PFSK-1 (cell line): ENCODE results near the gene KLF7.

ENCODE experiments used
- FOXP2 ChIP-seq: optimal IDR thresholded peaks from 2 replicates; pipeline ENCODE3; 2011; ENCODE audit warnings: borderline replicate concordance, control low read depth, inconsistent platforms; ENCODE audit not compliant: insufficient read depth; ENCODE audit errors: extremely low read length, extremely low read depth
- POLR2AphosphoS5 ChIP-seq: IDR thresholded peaks from 2 replicates; pipeline ENCODE4 v1.6.1; 2012; ENCODE audit warnings: low read depth, mild to moderate bottlenecking, control low read depth, low read length, moderate library complexity
- SIN3A ChIP-seq: IDR thresholded peaks from 2 replicates; pipeline ENCODE4 v1.6.1; 2012; ENCODE audit warnings: mild to moderate bottlenecking, low read length, moderate library complexity, borderline replicate concordance; ENCODE audit not compliant: insufficient read depth
- TAF1 ChIP-seq: IDR thresholded peaks from 2 replicates; pipeline ENCODE4 v1.6.1; 2012; ENCODE audit warnings: low read length, control low read depth, borderline replicate concordance; ENCODE audit not compliant: insufficient read depth
- TF ChIP-seq, protein P1 (sequence below), 2 experiments: IDR thresholded peaks; 2 replicates each; pipeline versions ENCODE4 v1.6.1 to v1.8.0; 2011 to 2012; ENCODE audit warnings: low read depth in 2 of 2, low read length in 2 of 2, control low read depth in 1 of 2, inconsistent platforms in 1 of 2, mild to moderate bottlenecking in 1 of 2, moderate library complexity in 1 of 2; ENCODE audit not compliant: insufficient read depth in 1 of 2

DNA sequence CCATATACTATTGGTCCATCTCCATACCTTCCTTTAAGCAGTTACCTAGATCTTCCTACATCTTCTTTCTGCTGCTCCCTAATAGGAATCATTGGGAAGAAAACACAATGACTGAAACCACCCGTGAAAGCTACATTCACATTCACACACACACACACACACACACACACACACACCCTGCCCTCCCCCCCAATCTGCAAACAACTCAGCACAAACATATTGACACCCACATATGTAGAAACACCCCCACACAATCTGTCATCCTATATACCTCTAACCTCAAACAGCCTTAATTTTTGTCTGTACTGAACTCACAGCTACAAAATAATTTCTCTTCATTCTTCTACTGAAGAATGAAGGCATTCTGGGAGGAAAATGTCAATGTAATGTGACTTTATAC, 63.8 kb downstream of the KLF7 start:
- TF ChIP-seq, protein P1, sequence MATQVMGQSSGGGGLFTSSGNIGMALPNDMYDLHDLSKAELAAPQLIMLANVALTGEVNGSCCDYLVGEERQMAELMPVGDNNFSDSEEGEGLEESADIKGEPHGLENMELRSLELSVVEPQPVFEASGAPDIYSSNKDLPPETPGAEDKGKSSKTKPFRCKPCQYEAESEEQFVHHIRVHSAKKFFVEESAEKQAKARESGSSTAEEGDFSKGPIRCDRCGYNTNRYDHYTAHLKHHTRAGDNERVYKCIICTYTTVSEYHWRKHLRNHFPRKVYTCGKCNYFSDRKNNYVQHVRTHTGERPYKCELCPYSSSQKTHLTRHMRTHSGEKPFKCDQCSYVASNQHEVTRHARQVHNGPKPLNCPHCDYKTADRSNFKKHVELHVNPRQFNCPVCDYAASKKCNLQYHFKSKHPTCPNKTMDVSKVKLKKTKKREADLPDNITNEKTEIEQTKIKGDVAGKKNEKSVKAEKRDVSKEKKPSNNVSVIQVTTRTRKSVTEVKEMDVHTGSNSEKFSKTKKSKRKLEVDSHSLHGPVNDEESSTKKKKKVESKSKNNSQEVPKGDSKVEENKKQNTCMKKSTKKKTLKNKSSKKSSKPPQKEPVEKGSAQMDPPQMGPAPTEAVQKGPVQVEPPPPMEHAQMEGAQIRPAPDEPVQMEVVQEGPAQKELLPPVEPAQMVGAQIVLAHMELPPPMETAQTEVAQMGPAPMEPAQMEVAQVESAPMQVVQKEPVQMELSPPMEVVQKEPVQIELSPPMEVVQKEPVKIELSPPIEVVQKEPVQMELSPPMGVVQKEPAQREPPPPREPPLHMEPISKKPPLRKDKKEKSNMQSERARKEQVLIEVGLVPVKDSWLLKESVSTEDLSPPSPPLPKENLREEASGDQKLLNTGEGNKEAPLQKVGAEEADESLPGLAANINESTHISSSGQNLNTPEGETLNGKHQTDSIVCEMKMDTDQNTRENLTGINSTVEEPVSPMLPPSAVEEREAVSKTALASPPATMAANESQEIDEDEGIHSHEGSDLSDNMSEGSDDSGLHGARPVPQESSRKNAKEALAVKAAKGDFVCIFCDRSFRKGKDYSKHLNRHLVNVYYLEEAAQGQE (IDR thresholded peaks at IDR 0.05; ENCODE audit: insufficient read depth in 1 of 2, low read depth in 2 of 2, low read length in 2 of 2): no peak
- no peak for TF ChIP-seq POLR2AphosphoS5
- TF ChIP-seq SIN3A: no peak
- no peak for TF ChIP-seq TAF1
- TF ChIP-seq FOXP2: no peak
